Hepatocyte (in vitro differentiated cells): ENCODE data around the gene ZNF664.

ENCODE experiments used
- CTCF ChIP-seq: fragments of 200-600 bp; sonication (generic); IDR thresholded peaks from 2 replicates; pipeline ENCODE4 v1.5.1; 2016; ENCODE audit warnings: antibody characterized with exemption, mild to moderate bottlenecking; ENCODE audit not compliant: poor library complexity
- EZH2 ChIP-seq: fragments of 200-600 bp; sonication (generic); IDR thresholded peaks from 2 replicates; pipeline ENCODE4 v1.6.1; 2016; ENCODE audit warnings: antibody characterized with exemption, mild to moderate bottlenecking, borderline replicate concordance
- EZH2phosphoT487 ChIP-seq: fragments of 200-600 bp; sonication (generic); IDR thresholded peaks from one replicate; pipeline ENCODE4 v1.6.1; 2018; ENCODE audit warnings: antibody characterized with exemption, mild to moderate bottlenecking, low read depth, moderate library complexity; ENCODE audit not compliant: unreplicated experiment, severe bottlenecking

DNA sequence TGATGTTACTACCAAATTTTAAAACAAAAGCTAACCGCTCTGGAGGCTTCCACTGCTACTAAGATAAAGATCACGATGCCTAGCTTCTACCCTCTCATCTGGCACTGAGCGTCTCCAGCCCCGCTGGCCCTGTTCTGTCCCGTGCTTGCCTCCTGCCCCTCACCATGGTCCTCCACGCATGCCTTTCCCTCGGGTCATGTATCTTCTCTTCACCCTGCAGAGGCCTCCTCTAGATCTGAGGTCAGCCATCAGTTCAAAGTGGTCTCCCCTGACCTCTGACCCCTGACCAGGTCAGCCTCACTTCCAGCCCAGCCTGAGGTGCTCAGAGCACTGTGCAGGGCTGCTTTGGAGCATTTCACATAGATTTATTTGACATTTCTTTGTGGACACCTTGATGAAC is 28.3 kb downstream of the ZNF664 start:
- TF ChIP-seq CTCF = no peak
- TF ChIP-seq EZH2 = no peak
- TF ChIP-seq EZH2phosphoT487 = no peak
